ENCODE results near the gene PYGO2. TPM values are rescaled to one million over a fixed set of nuclear protein-coding genes. Genes with fewer than 3 reads are reported as not detected.
"Not testable (repeated sequence)": the region's sequence is repeated elsewhere in the genome, so short reads cannot be mapped to it uniquely, and the experiment has no call there.

PYGO2 gene
- total RNA-seq, 1 donor from 2014 or later = 19.2 TPM

DNA sequence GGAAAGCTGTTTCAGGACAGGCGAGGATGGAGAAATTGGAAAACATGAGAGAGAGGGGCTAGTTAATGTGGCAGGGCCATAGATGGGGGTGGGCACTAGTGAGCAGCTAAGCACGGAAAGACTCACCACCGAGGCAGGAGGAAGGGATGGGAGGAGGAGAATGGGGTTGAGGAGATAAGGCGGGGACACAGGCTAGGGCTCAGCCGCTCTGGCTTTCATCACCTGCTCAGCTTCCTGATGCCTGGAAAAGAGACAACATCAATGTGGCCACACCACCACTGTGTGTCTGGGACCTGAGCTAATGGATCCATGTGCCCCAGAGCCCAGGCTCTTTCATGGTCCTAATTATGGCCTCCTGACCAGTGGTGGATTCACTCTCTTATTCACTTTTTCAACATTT lies 52.6 kb downstream of the PYGO2 start:
- no peaks in the 10 kb centered on the region for H3K36me3 ChIP-seq
- H3K4me1 ChIP-seq = peaks cover 14% of the 10 kb centered on the region
- no peak for DNase-seq (ENCODE audit: extremely low spot score in 2 of 2)
- H3K27ac ChIP-seq = no peak overlapping the region
- no peaks in the 10 kb centered on the region for H3K9me3 ChIP-seq
- H3K4me3 ChIP-seq = no peak overlapping the region
- TF ChIP-seq POLR2AphosphoS5 (IDR thresholded peaks at IDR 0.05; ENCODE audit: insufficient read depth in 1 of 2, low read depth in 1 of 2) (no peak), POLR2A (IDR thresholded peaks at IDR 0.05) (no peak)
- TF ChIP-seq, protein P1, sequence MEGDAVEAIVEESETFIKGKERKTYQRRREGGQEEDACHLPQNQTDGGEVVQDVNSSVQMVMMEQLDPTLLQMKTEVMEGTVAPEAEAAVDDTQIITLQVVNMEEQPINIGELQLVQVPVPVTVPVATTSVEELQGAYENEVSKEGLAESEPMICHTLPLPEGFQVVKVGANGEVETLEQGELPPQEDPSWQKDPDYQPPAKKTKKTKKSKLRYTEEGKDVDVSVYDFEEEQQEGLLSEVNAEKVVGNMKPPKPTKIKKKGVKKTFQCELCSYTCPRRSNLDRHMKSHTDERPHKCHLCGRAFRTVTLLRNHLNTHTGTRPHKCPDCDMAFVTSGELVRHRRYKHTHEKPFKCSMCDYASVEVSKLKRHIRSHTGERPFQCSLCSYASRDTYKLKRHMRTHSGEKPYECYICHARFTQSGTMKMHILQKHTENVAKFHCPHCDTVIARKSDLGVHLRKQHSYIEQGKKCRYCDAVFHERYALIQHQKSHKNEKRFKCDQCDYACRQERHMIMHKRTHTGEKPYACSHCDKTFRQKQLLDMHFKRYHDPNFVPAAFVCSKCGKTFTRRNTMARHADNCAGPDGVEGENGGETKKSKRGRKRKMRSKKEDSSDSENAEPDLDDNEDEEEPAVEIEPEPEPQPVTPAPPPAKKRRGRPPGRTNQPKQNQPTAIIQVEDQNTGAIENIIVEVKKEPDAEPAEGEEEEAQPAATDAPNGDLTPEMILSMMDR (IDR thresholded peaks at IDR 0.05) = no peak
- no peaks in the 10 kb centered on the region for H3K27me3 ChIP-seq
- intact Hi-C loops (cut with DNase I) = no loop called here

DNA sequence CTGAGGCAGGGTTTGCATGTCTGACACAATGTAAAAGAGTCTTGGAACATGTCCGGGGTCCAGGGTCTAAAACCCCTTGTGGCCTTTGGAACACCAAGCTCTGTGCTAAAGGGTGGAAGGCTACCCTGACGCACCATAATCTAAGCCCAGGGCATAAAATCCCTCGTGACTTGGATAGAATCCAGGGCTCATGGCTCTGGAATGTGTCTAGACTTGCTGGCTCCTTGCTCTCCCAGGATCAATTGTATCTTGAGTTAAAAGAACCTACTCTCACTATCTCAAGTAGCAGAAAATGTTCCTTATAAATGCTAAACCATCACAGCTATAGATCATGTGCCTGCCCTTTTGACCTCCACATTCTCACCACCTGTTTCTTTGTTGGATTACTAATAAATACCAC lies 53.5 kb downstream of the PYGO2 start:
- H3K27ac ChIP-seq; DNase-seq (ENCODE audit: extremely low spot score in 2 of 2); intact Hi-C loops (cut with DNase I): not testable (repeated sequence)

More for the DNA sequence above, 53.5 kb downstream of the PYGO2 start:
- not testable (repeated sequence) for H3K4me3 ChIP-seq, H3K27me3 ChIP-seq, H3K9me3 ChIP-seq, H3K36me3 ChIP-seq
- peaks cover 14% of the 10 kb centered on the region for H3K4me1 ChIP-seq

Small RNA genes lying within 50 kb of the gene (microRNA-seq; reads per million reads assigned to microRNA genes)
- not detected for gene MIR4258 (ENCODE audit: borderline number of aligned reads, borderline replicate concordance)

Small RNA genes lying within 50 kb of the gene (small RNA-seq; reads per million reads assigned to genes)
- not detected for gene MIR4258
- not detected for gene RF00017

Other genes with a start within 250 kb of the PYGO2 start
- 7.4 TPM for gene KCNN3, start 91.5 kb downstream of the PYGO2 start, total RNA-seq
- gene PMVK, start 25.1 kb downstream of the PYGO2 start, total RNA-seq = 20.6 TPM
- gene PBXIP1, start 5.7 kb downstream of the PYGO2 start, total RNA-seq = 56.5 TPM
- 110 TPM for gene SHC1, start 9.0 kb upstream of the PYGO2 start, total RNA-seq
- 30.4 TPM for gene CKS1B, start 12.9 kb upstream of the PYGO2 start, total RNA-seq
- 20.6 TPM for gene FLAD1, start 21.6 kb upstream of the PYGO2 start, total RNA-seq
- not detected for gene LENEP, start 31.8 kb upstream of the PYGO2 start, total RNA-seq
- gene ZBTB7B, start 41.0 kb upstream of the PYGO2 start, total RNA-seq = 77.6 TPM
- gene DCST2, start 72.0 kb upstream of the PYGO2 start, total RNA-seq = 7.9 TPM
- not detected for gene DCST1, start 72.0 kb upstream of the PYGO2 start, total RNA-seq
- gene ADAM15, start 89.5 kb upstream of the PYGO2 start, total RNA-seq = 193 TPM
- 13.8 TPM for gene EFNA4, start 102.0 kb upstream of the PYGO2 start, total RNA-seq
- gene EFNA3, start 117.1 kb upstream of the PYGO2 start, total RNA-seq = 22.3 TPM
- gene EFNA1, start 166.1 kb upstream of the PYGO2 start, total RNA-seq = 57.9 TPM
- gene SLC50A1, start 174.1 kb upstream of the PYGO2 start, total RNA-seq = 11.8 TPM
- 114 TPM for gene DPM3, start 178.7 kb upstream of the PYGO2 start, total RNA-seq
- gene KRTCAP2, start 211.5 kb upstream of the PYGO2 start, total RNA-seq = 117 TPM
- 2.7 TPM for gene TRIM46, start 212.1 kb upstream of the PYGO2 start, total RNA-seq
- gene THBS3, start 246.1 kb upstream of the PYGO2 start, total RNA-seq = 27.3 TPM
- gene MTX1, start 246.9 kb upstream of the PYGO2 start, total RNA-seq = 29.5 TPM